A673 (cell line): ENCODE results near the gene SETDB2. TPM values are rescaled to one million over a fixed set of nuclear protein-coding genes. Genes with fewer than 3 reads are reported as not detected.

Experiments used
- BruUV-seq: library from RNA; stranded (reverse); fragments of 400-500 nt; replicated peaks from 2 replicates; lab custom pipeline; 2021; lab: Mats Ljungman, UMichigan
- CTCF ChIA-PET: fragments of 300-600 bp; sonication (Branson Sonifier 250); formaldehyde crosslinking; loops from one replicate; lab custom pipeline; 2022; ENCODE audit warnings: antibody characterized with exemption; lab: Charles Lee
- POLR2A ChIA-PET: fragments of 300-600 bp; sonication (Branson Sonifier 250); formaldehyde crosslinking; loops from one replicate; lab custom pipeline; 2022; ENCODE audit warnings: antibody characterized with exemption; ENCODE audit not compliant: low non-redundant PET; lab: Charles Lee
- DNase-seq: peaks from one replicate; pipeline ENCODE4 v3.0.0-alpha.2; 2015; ENCODE audit warnings: low spot score
- H3K27ac ChIP-seq: fragments of 200-600 bp; sonication (generic); 2 replicates; pipeline ENCODE4 v1.5.1; 2016; ENCODE audit warnings: mixed run types, low read depth, mild to moderate bottlenecking, mixed read lengths, antibody characterized with exemption, low read length; ENCODE audit not compliant: poor library complexity, severe bottlenecking
- H3K27me3 ChIP-seq: fragments of 200-600 bp; sonication (generic); replicated peaks from 2 replicates; pipeline ENCODE4 v1.6.1; 2017; ENCODE audit warnings: mixed run types, low read depth, mild to moderate bottlenecking, mixed read lengths, antibody characterized with exemption, low read length; ENCODE audit not compliant: insufficient read depth, poor library complexity
- H3K36me3 ChIP-seq: fragments of 200-600 bp; sonication (generic); 2 replicates; pipeline ENCODE4 v1.6.1; 2016; ENCODE audit warnings: mixed run types, mild to moderate bottlenecking, mixed read lengths, antibody characterized with exemption, low read length; ENCODE audit not compliant: insufficient read depth, poor library complexity, severe bottlenecking
- H3K4me1 ChIP-seq: fragments of 200-600 bp; sonication (generic); 2 replicates; pipeline ENCODE4 v1.6.1; 2017; ENCODE audit warnings: mixed run types, mild to moderate bottlenecking, mixed read lengths, antibody characterized with exemption, low read length; ENCODE audit not compliant: insufficient read depth, poor library complexity, severe bottlenecking
- H3K4me3 ChIP-seq: fragments of 200-600 bp; sonication (generic); 2 replicates; pipeline ENCODE4 v1.5.1; 2016; ENCODE audit warnings: low read depth, mixed run types, mild to moderate bottlenecking, mixed read lengths, low read length; ENCODE audit not compliant: poor library complexity, severe bottlenecking
- H3K9me3 ChIP-seq: fragments of 200-600 bp; sonication (generic); 2 replicates; pipeline ENCODE4 v1.6.1; 2016; ENCODE audit warnings: mixed run types, low read depth, mild to moderate bottlenecking, mixed read lengths, antibody characterized with exemption, low read length; ENCODE audit not compliant: poor library complexity, severe bottlenecking
- CTCF ChIP-seq: fragments of 300-800, 200-600 bp; sonication (generic); conservative IDR thresholded peaks from 2 replicates; pipeline ENCODE4 v1.5.1; 2017; ENCODE audit warnings: low read depth, mild to moderate bottlenecking, antibody characterized with exemption, low read length, moderate library complexity, mixed read lengths
- EZH2 ChIP-seq: fragments of 200-600 bp; sonication (generic); IDR thresholded peaks from 2 replicates; pipeline ENCODE4 v1.6.1; 2017; ENCODE audit warnings: borderline replicate concordance, low read depth, mild to moderate bottlenecking, mixed read lengths, antibody characterized with exemption, low read length; ENCODE audit not compliant: poor library complexity, severe bottlenecking
- intact Hi-C: fragments of 100-400 bp; cut with micrococcal nuclease; formaldehyde crosslinking; loops from one replicate; pipeline ENCODE4 v1.10.0; 2022; ENCODE audit not compliant: unreplicated experiment
- total RNA-seq: library from RNA; stranded (reverse); gene quantifications from 2 replicates; pipeline ENCODE4 v1.2.3, GENCODE V29; 2021

The SETDB2 gene
- total RNA-seq, 1 experiment from 2014 or later = 3.8 TPM

GRCh38 chr13:49464085-49464484, 20.0 kb downstream of the SETDB2 start:
- no peaks in the 10 kb centered on the region for H3K36me3 ChIP-seq
- POLR2A ChIA-PET = no interaction called here

GRCh38 chr13:49464621-49465325, 20.7 kb downstream of the SETDB2 start:
- intact Hi-C loops = no loop called here
- Histone ChIP-seq H3K4me3 (no peak overlapping the region), H3K4me1 (no peaks in the 10 kb centered on the region), H3K36me3 (no peaks in the 10 kb centered on the region), H3K27ac (no peak overlapping the region), H3K27me3 (no peaks in the 10 kb centered on the region), H3K9me3 (no peaks in the 10 kb centered on the region)
- DNase-seq = no peak
- no peak for TF ChIP-seq EZH2
- TF ChIP-seq CTCF = no peak
- BruUV-seq = no TSS peak
- POLR2A ChIA-PET = no interaction called here
- CTCF ChIA-PET = no interaction called here

More at GRCh38 chr13:49464085-49464484, 20.0 kb downstream of the SETDB2 start:
- intact Hi-C loops = no loop called here
- Histone ChIP-seq H3K9me3 (no peaks in the 10 kb centered on the region), H3K27me3 (no peaks in the 10 kb centered on the region), H3K27ac (no peak overlapping the region), H3K4me1 (no peaks in the 10 kb centered on the region), H3K4me3 (no peak overlapping the region)
- no TSS peak for BruUV-seq
- TF ChIP-seq EZH2 (no peak), CTCF (no peak)
- DNase-seq = no peak
- CTCF ChIA-PET = no interaction called here

GRCh38 chr13:49466292-49466838, 22.3 kb downstream of the SETDB2 start:
- H3K27me3 ChIP-seq = no peaks in the 10 kb centered on the region
- ChIA-PET POLR2A (no interaction called here), CTCF (interaction anchor here (0.7 kb wide), 1 partner anchor 1432 kb away, joined by 3 read pairs; no protein-coding TSS in a partner anchor)
- no TSS peak for BruUV-seq
- no peak for DNase-seq
- H3K4me3 ChIP-seq = no peak overlapping the region
- no peaks in the 10 kb centered on the region for H3K9me3 ChIP-seq
- no peaks in the 10 kb centered on the region for H3K4me1 ChIP-seq
- no peaks in the 10 kb centered on the region for H3K36me3 ChIP-seq
- H3K27ac ChIP-seq = no peak overlapping the region
- TF ChIP-seq EZH2 (no peak), CTCF (no peak)
- intact Hi-C loops = no loop called here
